KG1 (cell line): Measurements from ENCODE around the gene PDHB.
"Not testable (repeated sequence)": the region's sequence is repeated elsewhere in the genome, so short reads cannot be mapped to it uniquely, and the experiment has no call there.

Experiments
- DNase-seq: peaks from one replicate; lab custom pipeline; 2025; lab: John Stamatoyannopoulos, UW

PDHB gene

GRCh38 chr3:58437276-58437675 lies 3.6 kb upstream of the PDHB start:
- DNase-seq, result not testable (repeated sequence)

- DNase-seq, result no peak
Observed at GRCh38 chr3:58434990-58435389, 1.4 kb upstream of the PDHB start.

GRCh38 chr3:58434511-58434910 lies 879 bp upstream of the PDHB start:
- no peak for DNase-seq

GRCh38 chr3:58434168-58434504 lies 504 bp upstream of the PDHB start:
- DNase-seq, result no peak

GRCh38 chr3:58432905-58433304 lies 727 bp downstream of the PDHB start:
- no peak for DNase-seq

GRCh38 chr3:58429657-58430056 lies 4.0 kb downstream of the PDHB start:
- DNase-seq, result no peak

- no peak for DNase-seq
Observed at GRCh38 chr3:58427661-58428361, 5.8 kb downstream of the PDHB start.

- no peak for DNase-seq
Observed at GRCh38 chr3:58425782-58426181, 7.8 kb downstream of the PDHB start.

GRCh38 chr3:58424613-58425012 lies 9.0 kb downstream of the PDHB start:
- no peak for DNase-seq

GRCh38 chr3:58422756-58423325 lies 10.8 kb downstream of the PDHB start:
- no peak for DNase-seq

GRCh38 chr3:58421004-58421403 lies 12.6 kb downstream of the PDHB start:
- no peak for DNase-seq

- no peak for DNase-seq
Observed at GRCh38 chr3:58419780-58420507, 13.7 kb downstream of the PDHB start.

- DNase-seq, result no peak
Observed at GRCh38 chr3:58418227-58418626, 15.4 kb downstream of the PDHB start.

- DNase-seq, result no peak
Observed at GRCh38 chr3:58417075-58417474, 16.6 kb downstream of the PDHB start.

- DNase-seq, result no peak
Observed at GRCh38 chr3:58416191-58416590, 17.4 kb downstream of the PDHB start.

GRCh38 chr3:58414538-58415197 lies 19.0 kb downstream of the PDHB start:
- no peak for DNase-seq

GRCh38 chr3:58411851-58412830 lies 21.5 kb downstream of the PDHB start:
- DNase-seq, result no peak

- no peak for DNase-seq
Observed at GRCh38 chr3:58411036-58411435, 22.6 kb downstream of the PDHB start.

- no peak for DNase-seq
Observed at GRCh38 chr3:58409663-58410062, 24.0 kb downstream of the PDHB start.

GRCh38 chr3:58408906-58409305 lies 24.7 kb downstream of the PDHB start:
- DNase-seq, result no peak

- DNase-seq, result no peak
Observed at GRCh38 chr3:58404396-58404795, 29.2 kb downstream of the PDHB start.
